Gastrocnemius medialis (tissue), 4 donors: ENCODE results near the gene ARHGAP22. TPM values are rescaled to one million over a fixed set of nuclear protein-coding genes. Genes with fewer than 3 reads are reported as not detected.
A peak's percentile ranks its signal among the peaks of the same experiment; 100 is the strongest.

Experiments
- ATAC-seq, 2 donors: fragments of 150-250 bp; one replicate each; pipeline ENCODE4 v1.9.1; 2016
- DNase-seq, 2 donors: peaks; one replicate each; pipeline ENCODE4 v3.0.0-alpha.2; 2019
- H3K27ac ChIP-seq, 4 donors: fragments of 200-600 bp; sonication (generic); 1 replicate in 1 of 4; 2 replicates in 3 of 4; pipeline ENCODE4 v1.5.1; 2016 to 2018; ENCODE audit warnings: mild to moderate bottlenecking in 2 of 4, moderate library complexity in 1 of 4
- H3K27me3 ChIP-seq, 3 donors: fragments of 200-600 bp; sonication (generic) in 2 of 3; 1 replicate in 1 of 3; 2 replicates in 2 of 3; pipeline versions ENCODE4 v1.5.1 to v1.6.0; 2016 to 2019; ENCODE audit warnings: mild to moderate bottlenecking in 1 of 3, moderate library complexity in 1 of 3
- H3K36me3 ChIP-seq, 2 donors: fragments of 200-600 bp; sonication (generic) in 1 of 2; one replicate each; pipeline ENCODE4 v1.5.1; 2017 to 2018
- H3K4me1 ChIP-seq, 2 donors: fragments of 200-600 bp; sonication (generic) in 1 of 2; one replicate each; pipeline ENCODE4 v1.5.1; 2016 to 2017; ENCODE audit warnings: mild to moderate bottlenecking in 2 of 2
- H3K4me3 ChIP-seq, 4 donors: fragments of 200-600 bp; sonication (generic) in 3 of 4; 1 replicate in 1 of 4; 2 replicates in 3 of 4; pipeline ENCODE4 v1.5.1; 2016 to 2019; ENCODE audit warnings: mild to moderate bottlenecking in 2 of 4
- H3K9me3 ChIP-seq, 3 donors: fragments of 200-600 bp; sonication (generic) in 2 of 3; 1 replicate in 1 of 3; 2 replicates in 2 of 3; pipeline ENCODE4 v1.5.1; 2016 to 2019
- CTCF ChIP-seq, 5 experiments: fragments of 450-650 bp in 3 of 5; fragments of 200-600 bp in 2 of 5; sonication (generic) in 2 of 5; IDR thresholded peaks in 4 of 5; conservative IDR thresholded peaks in 1 of 5; 1 replicate in 4 of 5; 2 replicates in 1 of 5; pipeline ENCODE4 v1.5.1; 2016 to 2019; ENCODE audit warnings: antibody characterized with exemption in 5 of 5, mild to moderate bottlenecking in 3 of 5, moderate library complexity in 3 of 5
- POLR2A ChIP-seq, 2 donors: fragments of 450-650 bp; IDR thresholded peaks; one replicate each; pipeline ENCODE4 v1.6.1; 2017; ENCODE audit warnings: antibody characterized with exemption in 2 of 2, mild to moderate bottlenecking in 2 of 2, moderate library complexity in 2 of 2
- in situ Hi-C, 4 donors: fragments of 200-750 bp; cut with MboI; loops; one replicate each; pipeline versions ENCODE4 v1.15.0 to v1.8.0; 2017; ENCODE audit warnings: low sequenced_read_pairs in 4 of 4
- intact Hi-C: fragments of 100-400 bp; cut with DNase I; formaldehyde crosslinking; loops from one replicate; pipeline ENCODE4 v1.15.1; 2023; ENCODE audit warnings: low total_unique reads
- total RNA-seq, 4 donors: library from RNA; depleted of rRNA; stranded (reverse); fragments of >200 nt; gene quantifications; one replicate each; pipeline versions ENCODE4 v1.1.0 to v1.2.3, GENCODE V29; 2016

ARHGAP22 gene
- total RNA-seq, 4 donors from 2014 or later = 0.69 to 0.92 (median 0.72) TPM; not detected in 1

GRCh38 chr10:48467669-48468068 lies 137.2 kb downstream of the ARHGAP22 start:
- intact Hi-C loops = no loop called here
- no peak for ATAC-seq
- Histone ChIP-seq H3K27ac (no peak overlapping the region), H3K36me3 (no peaks in the 10 kb centered on the region), H3K4me3 (no peak overlapping the region), H3K27me3 (no peaks in the 10 kb centered on the region), H3K4me1 (peaks cover 13% of the 10 kb centered on the region in 2 donors), H3K9me3 (no peaks in the 10 kb centered on the region)
- in situ Hi-C loops = no loop called here
- no peak for TF ChIP-seq CTCF (IDR thresholded peaks at IDR 0.05 in 4 of 5, conservative IDR thresholded peaks at IDR 0.05 in 1 of 5)
- TF ChIP-seq POLR2A (IDR thresholded peaks at IDR 0.05) = no peak
- no peak for DNase-seq

- in situ Hi-C loops (no loop called here), intact Hi-C loops (no loop called here)
- no peak overlapping the region for H3K4me3 ChIP-seq
- peaks cover 13% of the 10 kb centered on the region in 2 donors for H3K4me1 ChIP-seq
- no peaks in the 10 kb centered on the region for H3K9me3 ChIP-seq
- no peak for TF ChIP-seq CTCF (IDR thresholded peaks at IDR 0.05 in 4 of 5, conservative IDR thresholded peaks at IDR 0.05 in 1 of 5)
- DNase-seq (no peak), ATAC-seq (no peak)
- H3K36me3 ChIP-seq = no peaks in the 10 kb centered on the region
- no peak overlapping the region for H3K27ac ChIP-seq
- no peaks in the 10 kb centered on the region for H3K27me3 ChIP-seq
Measured at GRCh38 chr10:48466611-48467240, 138.1 kb downstream of the ARHGAP22 start.

GRCh38 chr10:48465860-48466521 lies 138.9 kb downstream of the ARHGAP22 start:
- DNase-seq = no peak
- Histone ChIP-seq H3K4me3 (peak overlapping the region in 3 of 4 donors; percentile 26 to 32 (median 29)), H3K36me3 (no peaks in the 10 kb centered on the region), H3K27me3 (no peaks in the 10 kb centered on the region), H3K27ac (no peak overlapping the region), H3K4me1 (peaks cover 13% of the 10 kb centered on the region in 2 donors), H3K9me3 (no peaks in the 10 kb centered on the region)
- intact Hi-C loops (no loop called here), in situ Hi-C loops (no loop called here)
- TF ChIP-seq CTCF (IDR thresholded peaks at IDR 0.05 in 4 of 5, conservative IDR thresholded peaks at IDR 0.05 in 1 of 5) = no peak
- ATAC-seq = peak in 1 of 2 donors; percentile 23

GRCh38 chr10:48464871-48465736 lies 139.8 kb downstream of the ARHGAP22 start:
- ATAC-seq = peak; percentile 44 to 71
- intact Hi-C loops (no loop called here), in situ Hi-C loops (no loop called here)

More at GRCh38 chr10:48464871-48465736, 139.8 kb downstream of the ARHGAP22 start:
- no peak for DNase-seq
- no peak overlapping the region for H3K27ac ChIP-seq
- no peaks in the 10 kb centered on the region for H3K9me3 ChIP-seq
- H3K36me3 ChIP-seq = no peaks in the 10 kb centered on the region
- H3K4me1 ChIP-seq = peaks cover 13% of the 10 kb centered on the region in 2 donors
- no peaks in the 10 kb centered on the region for H3K27me3 ChIP-seq
- peak overlapping the region; percentile 8 to 37 (median 29) for H3K4me3 ChIP-seq
- TF ChIP-seq POLR2A (IDR thresholded peaks at IDR 0.05) = no peak
- TF ChIP-seq CTCF (IDR thresholded peaks at IDR 0.05 in 4 of 5, conservative IDR thresholded peaks at IDR 0.05 in 1 of 5) = no peak
